GM21786 (cell line): ENCODE data around the gene SIRT7.

Source experiments
- ATAC-seq: cut with Tn5 transposase; IDR thresholded peaks from one replicate; pipeline ENCODE4 v1.9.1; 2021; ENCODE audit not compliant: unreplicated experiment

The SIRT7 gene

GRCh38 chr17:81907219-81908145 is 10.5 kb downstream of the SIRT7 start:
- ATAC-seq: no peak

GRCh38 chr17:81906476-81907218 is 11.3 kb downstream of the SIRT7 start:
- ATAC-seq: no peak

- ATAC-seq: no peak
These were observed 12.0 kb downstream of the SIRT7 start for GRCh38 chr17:81905993-81906392.

DNA sequence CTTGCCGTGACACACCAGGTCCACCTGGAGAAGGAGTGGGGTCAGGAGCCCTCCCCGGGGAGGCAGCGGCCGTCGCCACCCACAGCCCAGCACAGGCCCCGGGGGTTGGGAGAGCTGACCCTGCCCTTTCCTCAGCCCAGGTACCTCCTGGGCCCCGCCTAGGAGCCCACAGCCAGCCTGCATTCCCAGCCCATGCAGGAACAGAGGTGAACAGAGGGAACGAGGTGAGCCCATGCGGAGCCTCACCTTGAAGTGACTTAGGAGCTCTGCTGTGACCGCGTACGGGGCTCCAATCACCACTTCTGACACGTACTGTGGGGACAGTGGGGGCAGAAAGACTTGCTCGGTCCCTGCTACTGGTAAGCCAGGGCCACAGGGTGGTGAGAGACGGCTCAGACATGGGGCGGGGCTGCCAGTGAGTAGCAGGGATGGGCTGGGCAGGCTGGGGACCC is 12.5 kb downstream of the SIRT7 start:
- no peak for ATAC-seq

- no peak for ATAC-seq
These were observed 13.2 kb downstream of the SIRT7 start for GRCh38 chr17:81904600-81905423.

DNA sequence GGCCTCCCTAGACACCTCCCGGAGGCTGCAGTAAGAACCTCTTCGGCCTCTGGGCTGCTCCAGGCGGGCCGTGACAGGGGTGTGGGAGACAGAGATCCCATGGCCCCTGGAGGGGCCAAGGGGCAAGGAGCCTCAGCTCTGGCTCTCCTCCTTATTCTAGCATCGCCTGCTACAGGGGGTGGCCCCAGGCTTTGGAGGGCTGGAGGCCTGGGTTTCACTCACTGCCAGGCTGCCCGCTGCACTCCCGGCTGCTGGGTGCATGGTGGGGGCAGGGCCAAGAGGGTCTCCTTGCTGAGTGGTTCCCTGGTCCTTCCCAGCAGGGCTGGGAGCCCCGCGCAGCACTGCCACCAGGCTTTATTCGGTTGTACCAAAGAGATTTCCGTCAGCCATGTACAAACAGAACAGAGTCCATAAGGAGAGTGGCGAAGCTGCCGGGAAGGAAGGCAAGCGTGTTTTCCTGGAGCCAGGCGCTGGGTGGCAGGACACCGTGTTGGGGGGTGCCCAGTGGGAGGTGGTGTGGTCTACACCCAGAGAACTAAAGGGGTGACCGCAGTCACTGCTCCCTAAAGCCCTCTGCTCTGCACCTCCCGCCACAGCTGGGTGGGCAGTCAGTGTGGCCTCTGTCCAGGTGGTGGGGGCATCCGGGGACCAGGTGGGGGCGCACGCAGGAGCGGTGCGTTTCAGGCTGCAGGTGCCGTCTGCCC is 13.9 kb downstream of the SIRT7 start:
- ATAC-seq: no peak

GRCh38 chr17:81903415-81903831 is 14.6 kb downstream of the SIRT7 start:
- no peak for ATAC-seq

- ATAC-seq: no peak
These were observed 15.1 kb downstream of the SIRT7 start for GRCh38 chr17:81902653-81903414.

DNA sequence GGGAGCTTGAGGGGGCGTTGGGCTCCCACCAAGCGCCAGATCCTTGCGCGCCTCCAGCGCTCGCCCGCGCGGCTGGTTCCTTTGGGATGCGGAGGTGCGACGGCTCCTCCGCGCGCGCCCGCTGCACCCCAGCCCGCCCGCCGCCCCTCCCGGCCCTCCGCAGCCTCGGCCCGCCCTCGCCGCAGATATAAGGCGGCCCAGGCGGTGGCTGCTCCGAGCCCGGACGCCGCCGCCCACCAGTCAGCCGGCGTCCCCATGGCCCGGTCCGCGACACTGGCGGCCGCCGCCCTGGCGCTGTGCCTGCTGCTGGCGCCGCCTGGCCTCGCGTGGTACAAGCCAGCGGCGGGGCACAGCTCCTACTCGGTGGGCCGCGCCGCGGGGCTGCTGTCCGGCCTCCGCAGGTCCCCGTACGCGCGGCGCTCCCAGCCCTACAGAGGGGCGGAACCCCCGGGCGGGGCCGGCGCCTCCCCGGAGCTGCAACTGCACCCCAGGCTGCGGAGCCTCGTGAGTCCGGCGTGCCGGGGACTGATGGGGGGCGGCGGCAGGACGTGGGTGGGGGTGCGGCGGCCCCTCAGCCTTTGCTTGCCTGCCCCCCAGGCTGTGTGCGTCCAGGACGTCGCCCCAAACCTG is 15.8 kb downstream of the SIRT7 start, which contains the start of gene NPB:
Gene NPB, plus strand, starts transcription at position 216 of the 630 bp plus-strand sequence. Its CDS starts 40 bp downstream, at position 256.
- ATAC-seq: no peak

GRCh38 chr17:81901167-81902022 is 16.6 kb downstream of the SIRT7 start:
- no peak for ATAC-seq

GRCh38 chr17:81900181-81900820 is 17.7 kb downstream of the SIRT7 start:
- ATAC-seq: no peak

DNA sequence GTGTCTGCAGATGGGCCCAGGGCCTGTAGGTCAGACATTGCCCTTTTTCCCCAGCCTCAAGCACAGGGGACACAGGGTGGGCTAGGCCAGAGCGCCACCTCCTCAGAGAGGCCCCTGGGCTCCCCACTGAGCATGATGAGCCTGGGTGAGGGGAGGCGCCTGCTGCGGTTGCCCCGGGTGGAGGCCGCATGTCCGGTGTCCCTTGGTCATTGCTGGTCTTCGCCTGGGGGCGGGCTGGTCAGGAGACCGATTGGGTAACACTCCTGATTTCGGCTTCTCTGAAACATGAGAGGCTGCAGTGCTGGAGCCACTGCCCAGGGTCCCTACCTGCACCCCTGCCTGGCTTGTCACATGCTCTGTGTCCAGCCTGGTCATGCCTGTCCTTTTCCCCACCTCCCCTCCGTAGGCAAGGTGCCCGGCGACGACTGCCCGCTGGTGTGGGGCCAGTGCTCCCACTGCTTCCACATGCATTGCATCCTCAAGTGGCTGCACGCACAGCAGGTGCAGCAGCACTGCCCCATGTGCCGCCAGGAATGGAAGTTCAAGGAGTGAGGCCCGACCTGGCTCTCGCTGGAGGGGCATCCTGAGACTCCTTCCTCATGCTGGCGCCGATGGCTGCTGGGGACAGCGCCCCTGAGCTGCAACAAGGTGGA is 18.3 kb downstream of the SIRT7 start:
- ATAC-seq: no peak

DNA sequence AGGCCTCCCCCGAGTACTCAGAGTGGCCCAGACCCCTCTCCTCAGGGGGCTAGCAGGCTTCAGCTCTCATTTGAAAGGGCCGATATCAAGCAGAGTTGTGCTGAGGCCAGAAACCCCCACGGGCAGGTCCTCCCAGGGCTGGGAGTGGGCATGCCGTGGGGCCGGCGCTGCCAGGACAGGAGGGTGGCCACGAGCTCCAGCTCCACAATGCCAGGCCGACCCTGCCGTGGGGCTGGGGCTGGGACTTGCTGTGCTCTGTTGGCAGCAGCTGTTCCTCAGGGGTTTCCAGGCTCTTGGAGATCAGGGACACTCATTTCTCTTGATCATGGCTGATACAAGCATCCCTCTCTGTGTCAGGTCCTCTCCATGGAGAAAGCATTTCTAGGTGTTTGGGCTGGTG is 19.1 kb downstream of the SIRT7 start:
- ATAC-seq: no peak

DNA sequence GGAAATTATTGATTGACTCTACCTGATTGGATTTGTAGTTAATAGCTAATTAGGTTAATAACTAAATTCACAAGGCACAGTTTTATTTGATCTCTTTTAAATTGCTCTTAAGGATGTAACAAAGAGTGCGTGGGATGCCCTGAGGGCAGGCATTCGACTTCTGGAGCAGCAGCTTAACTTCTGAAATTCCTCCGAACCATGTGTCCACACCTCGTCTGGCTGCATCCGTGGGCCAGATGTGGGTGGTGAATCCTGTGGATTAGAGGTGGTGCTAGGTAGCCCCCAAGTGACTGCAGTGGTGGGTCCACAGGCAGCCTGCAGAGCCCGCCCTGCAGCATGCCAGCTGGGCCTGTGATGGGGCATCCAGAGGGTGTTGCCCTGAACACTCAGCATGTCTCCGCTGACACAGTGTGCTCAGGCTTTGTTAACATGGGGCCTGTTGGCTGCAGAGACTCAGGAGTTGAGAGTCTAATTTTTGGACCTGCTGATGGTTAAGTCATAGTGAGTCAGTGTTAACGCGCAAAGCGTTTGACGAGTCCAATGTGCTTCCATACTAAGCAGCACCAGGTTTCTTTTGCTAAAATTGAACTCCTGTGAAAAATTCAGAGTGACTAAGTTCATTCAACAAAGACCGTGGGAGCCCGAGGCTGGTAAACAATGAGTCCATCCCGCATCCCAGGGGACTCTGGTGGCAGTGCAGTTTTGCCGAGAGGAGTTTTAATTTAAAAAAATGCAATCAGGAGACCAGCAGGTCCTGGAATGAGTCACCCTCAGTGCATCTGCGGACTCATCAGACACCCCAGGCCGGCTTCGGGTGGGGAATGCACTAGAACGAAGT is 19.7 kb downstream of the SIRT7 start:
- no peak for ATAC-seq

GRCh38 chr17:81895400-81895799 is 22.6 kb downstream of the SIRT7 start:
- no peak for ATAC-seq

- no peak for ATAC-seq
These were observed 26.7 kb downstream of the SIRT7 start for GRCh38 chr17:81891303-81891552.
